Epithelial cell of proximal tubule (primary cell): ENCODE results near the gene CPLX4. TPM values are rescaled to one million over a fixed set of nuclear protein-coding genes. Genes with fewer than 3 reads are reported as not detected.

Experiments used
- DNase-seq: peaks from one replicate; pipeline ENCODE4 v3.0.0-alpha.2; 2011; ENCODE audit warnings: low read depth
- H3K4me3 ChIP-seq: 2 replicates; pipeline ENCODE4 v1.5.1; 2011; ENCODE audit warnings: low read depth, mild to moderate bottlenecking, low read length
- CTCF ChIP-seq: conservative IDR thresholded peaks from 2 replicates; pipeline ENCODE4 v1.5.1; 2012; ENCODE audit warnings: low read depth, mild to moderate bottlenecking, low read length
- total RNA-seq: library from RNA; depleted of rRNA; stranded (reverse); fragments of >200 nt; gene quantifications from 2 replicates; pipeline ENCODE4 v1.2.3, GENCODE V29; 2015

Gene CPLX4
- total RNA-seq, 1 donor from 2014 or later = not detected

- H3K4me3 ChIP-seq = peak overlapping the region; percentile 41
- TF ChIP-seq CTCF = no peak
- DNase-seq = no peak
Measured at GRCh38 chr18:59308938-59309260, 9.6 kb downstream of the CPLX4 start.

DNA sequence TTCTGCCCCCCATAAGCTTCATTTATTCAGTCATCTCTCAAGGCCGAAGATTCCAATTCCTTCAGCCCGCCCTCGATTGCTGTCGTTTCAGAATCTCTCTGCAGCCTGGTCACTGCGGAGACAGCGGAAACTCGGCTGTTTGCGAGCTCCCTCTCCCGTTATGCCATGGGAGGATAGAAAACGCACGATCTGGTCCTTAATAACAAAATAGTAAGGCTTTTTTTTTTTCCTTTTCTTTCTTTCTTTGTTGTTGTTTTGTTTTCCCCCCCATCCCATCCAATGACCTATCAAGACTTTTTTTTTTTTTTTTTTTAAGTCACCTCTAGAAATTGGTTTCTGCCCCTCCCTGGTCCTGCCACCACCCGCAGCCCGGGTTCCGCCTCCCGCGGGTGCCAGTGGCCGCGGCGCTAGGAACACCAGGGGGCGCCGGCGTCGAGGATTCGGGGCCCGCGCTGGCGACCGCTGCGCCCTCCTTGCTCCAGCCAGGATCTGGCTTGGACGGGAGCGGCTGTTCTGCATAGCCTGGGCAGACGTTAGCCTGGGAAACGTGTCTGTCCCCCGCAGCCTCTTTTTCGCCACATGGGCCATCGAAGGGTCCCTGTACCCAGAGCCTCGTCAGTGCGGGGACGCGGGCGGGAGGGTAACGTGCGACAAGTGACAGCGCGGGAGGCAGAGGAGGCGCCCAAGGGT is 10.1 kb downstream of the CPLX4 start:
- peak; percentile 7 for DNase-seq
- TF ChIP-seq CTCF = peak; percentile 87
- peak overlapping the region; percentile 41 for H3K4me3 ChIP-seq

DNA sequence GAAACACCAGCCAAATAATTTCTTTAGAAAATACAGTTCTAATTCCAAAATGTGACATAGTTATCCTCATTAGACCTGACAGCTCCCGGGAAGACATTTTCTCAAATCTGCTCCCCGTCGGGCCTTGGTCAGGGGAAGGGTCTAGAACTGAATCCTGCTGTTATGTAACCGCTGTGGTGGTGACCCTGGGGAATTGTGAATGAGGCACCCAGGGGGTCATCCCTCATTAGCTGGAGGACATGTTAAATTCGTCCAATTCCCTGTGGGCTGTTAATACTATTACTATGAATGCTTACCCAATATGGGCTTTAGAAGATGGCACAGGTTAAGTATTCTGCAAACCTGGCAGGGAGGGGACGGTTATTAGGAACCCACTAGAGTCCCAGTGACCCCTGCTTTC is 11.8 kb downstream of the CPLX4 start:
- TF ChIP-seq CTCF = no peak
- H3K4me3 ChIP-seq = no peak overlapping the region
- no peak for DNase-seq

DNA sequence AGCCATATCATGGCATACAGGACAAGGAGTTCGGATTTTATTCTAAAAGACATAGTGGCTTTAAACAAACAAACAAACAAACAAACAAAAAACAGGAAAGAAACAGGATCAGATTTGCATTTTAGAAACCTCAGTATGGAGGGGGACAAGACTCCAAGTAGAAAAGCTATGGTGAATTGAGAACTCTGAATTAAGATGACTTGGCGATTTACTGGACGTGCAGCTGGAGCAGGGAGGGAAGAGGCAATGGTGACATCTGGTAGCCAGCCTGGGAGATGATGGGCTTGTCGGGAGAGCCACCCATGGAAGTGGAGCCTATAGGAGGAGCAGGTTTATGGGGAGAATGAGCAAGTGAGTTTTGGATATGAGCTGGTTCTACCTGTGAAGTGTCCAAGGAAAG is 13.2 kb downstream of the CPLX4 start:
- no peak for TF ChIP-seq CTCF
- no peak overlapping the region for H3K4me3 ChIP-seq
- DNase-seq = no peak

DNA sequence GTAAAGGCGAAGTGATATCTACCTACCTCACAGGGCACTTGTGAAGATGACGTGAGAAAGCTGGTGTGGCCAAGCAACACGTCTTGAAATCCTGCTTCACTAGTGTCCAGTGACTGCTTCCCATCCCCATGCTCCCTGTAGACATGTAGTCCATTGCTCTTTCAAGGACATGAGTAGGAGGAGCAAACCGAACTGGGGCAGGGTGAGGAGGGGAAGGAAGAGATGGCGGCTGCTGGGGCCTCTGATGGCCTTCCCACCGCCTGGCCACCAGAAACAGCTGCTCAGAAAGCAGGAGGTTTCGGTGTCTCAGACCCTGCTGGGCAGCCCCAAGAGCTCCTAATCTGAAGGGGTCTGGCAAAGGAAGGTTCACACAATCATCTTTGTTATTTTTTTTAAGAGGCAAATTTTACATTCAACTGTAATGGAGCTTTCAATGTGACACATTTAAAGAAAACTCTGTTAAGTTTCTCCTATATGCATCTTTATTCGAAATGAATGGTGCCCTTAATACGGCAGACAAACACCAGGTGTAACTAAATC is 14.7 kb downstream of the CPLX4 start:
- DNase-seq = no peak
- no peak for TF ChIP-seq CTCF

GRCh38 chr18:59303006-59303405 is 15.4 kb downstream of the CPLX4 start:
- DNase-seq = no peak
- no peak for TF ChIP-seq CTCF
- H3K4me3 ChIP-seq = no peak overlapping the region

More for the DNA sequence above, 14.7 kb downstream of the CPLX4 start:
- H3K4me3 ChIP-seq = no peak overlapping the region

GRCh38 chr18:59301929-59302328 is 16.5 kb downstream of the CPLX4 start:
- no peak for TF ChIP-seq CTCF
- no peak for DNase-seq
- no peak overlapping the region for H3K4me3 ChIP-seq
